Esophagus squamous epithelium (tissue), 5 donors: ENCODE measurements around the gene CLOCK. TPM values are rescaled to one million over a fixed set of nuclear protein-coding genes. Genes with fewer than 3 reads are reported as not detected.
"Not testable (repeated sequence)": the region's sequence is repeated elsewhere in the genome, so short reads cannot be mapped to it uniquely, and the experiment has no call there.

ENCODE experiments used
- DNase-seq: peaks from one replicate; lab custom pipeline; 2025; lab: John Stamatoyannopoulos, UW
- H3K27ac ChIP-seq, 4 donors: fragments of 200-600 bp; sonication (generic); one replicate each; pipeline ENCODE4 v1.5.1; 2016 to 2019; ENCODE audit warnings: mild to moderate bottlenecking in 1 of 4
- H3K27me3 ChIP-seq, 4 donors: fragments of 200-600 bp; sonication (generic); 1 replicate in 3 of 4; 2 replicates in 1 of 4; pipeline versions ENCODE4 v1.5.1 to v1.6.0; 2017 to 2021; ENCODE audit warnings: antibody characterized with exemption in 1 of 4
- H3K36me3 ChIP-seq, 3 donors: fragments of 200-600 bp; sonication (generic); one replicate each; pipeline ENCODE4 v1.5.1; 2016 to 2019
- H3K4me1 ChIP-seq, 3 donors: fragments of 200-600 bp; sonication (generic); one replicate each; pipeline ENCODE4 v1.5.1; 2017 to 2019
- H3K4me3 ChIP-seq, 4 donors: fragments of 200-600 bp; sonication (generic); 1 replicate in 3 of 4; 2 replicates in 1 of 4; pipeline ENCODE4 v1.5.1; 2016 to 2019; ENCODE audit warnings: mild to moderate bottlenecking in 2 of 4, moderate library complexity in 1 of 4
- H3K9me3 ChIP-seq, 3 donors: fragments of 200-600 bp; sonication (generic); one replicate each; pipeline ENCODE4 v1.5.1; 2016 to 2019
- CTCF ChIP-seq, 6 experiments: fragments of 450-650 bp in 4 of 6; fragments of 200-600 bp in 2 of 6; sonication (generic) in 2 of 6; IDR thresholded peaks; one replicate each; pipeline ENCODE4 v1.5.1; 2016 to 2019; ENCODE audit warnings: antibody characterized with exemption in 6 of 6, mild to moderate bottlenecking in 4 of 6, moderate library complexity in 4 of 6
- POLR2A ChIP-seq, 4 donors: fragments of 450-650 bp; IDR thresholded peaks; one replicate each; pipeline ENCODE4 v1.6.1; 2017; ENCODE audit warnings: antibody characterized with exemption in 4 of 4, mild to moderate bottlenecking in 4 of 4, moderate library complexity in 3 of 4
- WGBS, 2 donors: methylation state at CpG; one replicate each; pipeline ENCODE4 v1.1.5; 2018; 5-methylcytosine and 5-hydroxymethylcytosine counted together
- intact Hi-C: fragments of 100-400 bp; cut with DNase I; formaldehyde crosslinking; loops from one replicate; pipeline ENCODE4 v1.15.0; 2022
- total RNA-seq, 4 donors: library from RNA; depleted of rRNA; stranded (reverse); fragments of >200 nt; gene quantifications; one replicate each; pipeline ENCODE4 v1.1.0, GENCODE V29; 2016
- donor health status: DM: yes; HTN: yes; CAD: no.

Gene CLOCK
- total RNA-seq, 4 donors from 2014 or later: 15.2 to 39.3 (median 32.6) TPM

GRCh38 chr4:55560096-55560495 is 13.4 kb upstream of the CLOCK start:
- Histone ChIP-seq H3K9me3 (no peaks in the 10 kb centered on the region), H3K4me1 (no peaks in the 10 kb centered on the region), H3K36me3 (no peaks in the 10 kb centered on the region), H3K27ac (no peak overlapping the region), H3K4me3 (no peak overlapping the region), H3K27me3 (no peaks in the 10 kb centered on the region)
- TF ChIP-seq POLR2A (IDR thresholded peaks at IDR 0.05) (no peak), CTCF (IDR thresholded peaks at IDR 0.05) (no peak)
- DNase-seq: no peak
- intact Hi-C loops: no loop called here
- WGBS, 2 donors: 66 to 73% methylated on average over 3 of the region's 3 CpGs

- Histone ChIP-seq H3K36me3 (no peaks in the 10 kb centered on the region), H3K27me3 (no peaks in the 10 kb centered on the region), H3K4me1 (peaks cover 0 to 23% (median 0%) of the 10 kb centered on the region in 3 donors), H3K27ac (no peak overlapping the region), H3K4me3 (no peak overlapping the region), H3K9me3 (no peaks in the 10 kb centered on the region)
- no peak for TF ChIP-seq POLR2A (IDR thresholded peaks at IDR 0.05)
- TF ChIP-seq CTCF (IDR thresholded peaks at IDR 0.05): peak in 4 of 6 experiments; percentile 20 to 41 (median 37)
- intact Hi-C loops: no loop called here
- DNase-seq: no peak
- WGBS, 2 donors: 39 to 42% methylated on average over 2 of the region's 2 CpGs
Observed at GRCh38 chr4:55554453-55555030, 7.8 kb upstream of the CLOCK start.

- peak overlapping the region in 3 of 4 donors; percentile 29 to 37 (median 29) for H3K4me3 ChIP-seq
- no peaks in the 10 kb centered on the region for H3K27me3 ChIP-seq
- H3K9me3 ChIP-seq: no peaks in the 10 kb centered on the region
- H3K36me3 ChIP-seq: no peaks in the 10 kb centered on the region
- peak overlapping the region in 2 of 4 donors; percentile 15 to 33 for H3K27ac ChIP-seq
- H3K4me1 ChIP-seq: peaks cover 0 to 28% (median 0%) of the 10 kb centered on the region in 3 donors
- no peak for DNase-seq
- intact Hi-C loops: no loop called here
- WGBS, 2 donors: 53 to 58% methylated on average over 9 to 10 of the region's 10 CpGs
- TF ChIP-seq CTCF (IDR thresholded peaks at IDR 0.05) (no peak), POLR2A (IDR thresholded peaks at IDR 0.05) (no peak)
Observed at GRCh38 chr4:55553441-55554201, 6.9 kb upstream of the CLOCK start.

- H3K27me3 ChIP-seq, H3K4me3 ChIP-seq, H3K9me3 ChIP-seq, H3K36me3 ChIP-seq, intact Hi-C loops, DNase-seq, H3K27ac ChIP-seq: not testable (repeated sequence)
- peaks cover 0 to 43% (median 5%) of the 10 kb centered on the region in 3 donors for H3K4me1 ChIP-seq
- WGBS, 2 donors: 87 to 91% methylated on average over 5 to 6 of the region's 6 CpGs
Observed at GRCh38 chr4:55551964-55552363, 5.3 kb upstream of the CLOCK start.

- H3K4me1 ChIP-seq: peaks cover 0 to 49% (median 5%) of the 10 kb centered on the region in 3 donors
- DNase-seq: no peak
- no peak overlapping the region for H3K4me3 ChIP-seq
- no peaks in the 10 kb centered on the region for H3K36me3 ChIP-seq
- TF ChIP-seq POLR2A (IDR thresholded peaks at IDR 0.05) (no peak), CTCF (IDR thresholded peaks at IDR 0.05) (no peak)
- H3K9me3 ChIP-seq: no peaks in the 10 kb centered on the region
- 23 to 43% methylated on average over 2 of the region's 2 CpGs for WGBS, 2 donors
- H3K27me3 ChIP-seq: no peaks in the 10 kb centered on the region
- peak overlapping the region in 1 of 4 donors; percentile 44 for H3K27ac ChIP-seq
- intact Hi-C loops: loop anchor here (5.0 kb wide), 1 partner anchor 203 kb away; the partner anchor contains the start of gene SRD5A3
Observed at GRCh38 chr4:55549888-55550287, 3.2 kb upstream of the CLOCK start.
